HG02943 (cell line): Measurements from ENCODE around the gene NAP1L1.

Experiments
- ATAC-seq: cut with Tn5 transposase; IDR thresholded peaks from one replicate; pipeline ENCODE4 v1.9.1; 2021; ENCODE audit warnings: mild to moderate bottlenecking, low read depth, moderate library complexity; ENCODE audit not compliant: unreplicated experiment

The NAP1L1 gene

GRCh38 chr12:76084863-76085519, 506 bp upstream of the NAP1L1 start:
- ATAC-seq, result peak; percentile 59

- ATAC-seq, result no peak
Measured at GRCh38 chr12:76083246-76083903, 1.1 kb downstream of the NAP1L1 start.

- ATAC-seq, result no peak
Measured at GRCh38 chr12:76081909-76082308, 2.6 kb downstream of the NAP1L1 start.

GRCh38 chr12:76080729-76081415, 3.6 kb downstream of the NAP1L1 start:
- no peak for ATAC-seq

- no peak for ATAC-seq
Measured at GRCh38 chr12:76080017-76080728, 4.3 kb downstream of the NAP1L1 start.

- no peak for ATAC-seq
Measured at GRCh38 chr12:76078748-76079147, 5.7 kb downstream of the NAP1L1 start.

- ATAC-seq, result no peak
Measured at GRCh38 chr12:76075448-76075847, 9.0 kb downstream of the NAP1L1 start.

GRCh38 chr12:76074701-76075336, 9.7 kb downstream of the NAP1L1 start:
- no peak for ATAC-seq

- no peak for ATAC-seq
Measured at GRCh38 chr12:76073561-76073960, 10.9 kb downstream of the NAP1L1 start.

GRCh38 chr12:76072568-76072967, 11.9 kb downstream of the NAP1L1 start:
- no peak for ATAC-seq

- no peak for ATAC-seq
Measured at GRCh38 chr12:76069339-76069738, 15.1 kb downstream of the NAP1L1 start.

GRCh38 chr12:76065917-76066316, 18.6 kb downstream of the NAP1L1 start:
- ATAC-seq, result no peak

GRCh38 chr12:76064904-76065303, 19.6 kb downstream of the NAP1L1 start:
- no peak for ATAC-seq

GRCh38 chr12:76060111-76060510, 24.4 kb downstream of the NAP1L1 start:
- no peak for ATAC-seq

GRCh38 chr12:76057326-76057725, 27.2 kb downstream of the NAP1L1 start:
- ATAC-seq, result no peak

- no peak for ATAC-seq
Measured at GRCh38 chr12:76055393-76055792, 29.1 kb downstream of the NAP1L1 start.

- ATAC-seq, result no peak
Measured at GRCh38 chr12:76049575-76050251, 34.8 kb downstream of the NAP1L1 start.

GRCh38 chr12:76047742-76048141, 36.7 kb downstream of the NAP1L1 start:
- no peak for ATAC-seq

GRCh38 chr12:76047060-76047459, 37.4 kb downstream of the NAP1L1 start:
- ATAC-seq, result no peak

GRCh38 chr12:76043377-76043776, 41.1 kb downstream of the NAP1L1 start:
- ATAC-seq, result no peak
